HG02938 (cell line): ENCODE results near the gene CGREF1.
"Not testable (repeated sequence)": the region's sequence is repeated elsewhere in the genome, so short reads cannot be mapped to it uniquely, and the experiment has no call there.

Experiments
- ATAC-seq: cut with Tn5 transposase; IDR thresholded peaks from one replicate; pipeline ENCODE4 v1.9.1; 2021; ENCODE audit warnings: mild to moderate bottlenecking, moderate library complexity; ENCODE audit not compliant: unreplicated experiment

The CGREF1 gene

GRCh38 chr2:27138111-27138510 lies 19.2 kb upstream of the CGREF1 start:
- no peak for ATAC-seq

- ATAC-seq = no peak
Observed at GRCh38 chr2:27137322-27137935, 18.5 kb upstream of the CGREF1 start.

GRCh38 chr2:27136751-27137150 lies 17.8 kb upstream of the CGREF1 start:
- no peak for ATAC-seq

GRCh38 chr2:27135478-27135955 lies 16.6 kb upstream of the CGREF1 start:
- ATAC-seq = no peak

GRCh38 chr2:27134781-27135477 lies 16.0 kb upstream of the CGREF1 start:
- ATAC-seq = no peak

GRCh38 chr2:27133905-27134780 lies 15.2 kb upstream of the CGREF1 start, which contains the start of gene PREB:
Gene PREB (minus strand): TSS chr2:27134636. CDS start chr2:27134421, 215 bp downstream.
- peak; percentile 86 for ATAC-seq

GRCh38 chr2:27133195-27133875 lies 14.4 kb upstream of the CGREF1 start:
- ATAC-seq = no peak

GRCh38 chr2:27131429-27131828 lies 12.5 kb upstream of the CGREF1 start:
- no peak for ATAC-seq

- ATAC-seq = no peak
Observed at GRCh38 chr2:27130396-27130795, 11.5 kb upstream of the CGREF1 start.

GRCh38 chr2:27128668-27129571 lies 10.0 kb upstream of the CGREF1 start:
- no peak for ATAC-seq

- no peak for ATAC-seq
Observed at GRCh38 chr2:27127883-27128667, 9.1 kb upstream of the CGREF1 start.

GRCh38 chr2:27126252-27126710 lies 7.4 kb upstream of the CGREF1 start:
- ATAC-seq = no peak

- no peak for ATAC-seq
Observed at GRCh38 chr2:27125104-27125503, 6.2 kb upstream of the CGREF1 start.

GRCh38 chr2:27123302-27124150 lies 4.6 kb upstream of the CGREF1 start, which contains the start of gene ABHD1:
Gene ABHD1 (plus strand): TSS chr2:27123815. CDS start chr2:27123949, 134 bp downstream.
- ATAC-seq = no peak

- ATAC-seq = no peak
Observed at GRCh38 chr2:27122791-27123190, 3.9 kb upstream of the CGREF1 start.

- no peak for ATAC-seq
Observed at GRCh38 chr2:27121906-27122305, 3.0 kb upstream of the CGREF1 start.

- not testable (repeated sequence) for ATAC-seq
Observed at GRCh38 chr2:27119330-27119670, 372 bp upstream of the CGREF1 start.

- ATAC-seq = no peak
Observed at GRCh38 chr2:27117995-27118524, 868 bp downstream of the CGREF1 start.
